Right lobe of liver (tissue), 4 donors: ENCODE data around the gene CIB4.

Experiments
- CTCF ChIP-seq, 4 donors: fragments of 200-600 bp in 3 of 4; fragments of 450-650 bp in 1 of 4; IDR thresholded peaks; one replicate each; pipeline versions ENCODE4 v1.5.1 to v1.8.0; 2016 to 2022; ENCODE audit warnings: antibody characterized with exemption in 4 of 4, mild to moderate bottlenecking in 2 of 4
- POLR2A ChIP-seq: fragments of 450-650 bp; IDR thresholded peaks from one replicate; pipeline ENCODE4 v1.6.1; 2017; ENCODE audit warnings: antibody characterized with exemption, mild to moderate bottlenecking
- donor health status: DM: no; HTN: no; CAD: no.
- donor health status: DM: no; HTN: no; CAD: no.
- donor health status: DM: no; HTN: yes; CAD: no.

GRCh38 chr2:26555246-26556133, 85.7 kb downstream of the CIB4 start:
- TF ChIP-seq CTCF (IDR thresholded peaks at IDR 0.05) (no peak), POLR2A (no peak)
